Sciatic nerve (tissue), 2 donors: Measurements from ENCODE around the gene LEF1. TPM values are rescaled to one million over a fixed set of nuclear protein-coding genes. Genes with fewer than 3 reads are reported as not detected.
A peak's percentile ranks its signal among the peaks of the same experiment; 100 is the strongest.

Experiments used
- ATAC-seq: fragments of 200-7000 bp; cut with Tn5 transposase; one replicate; pipeline ENCODE4 v1.9.1; 2020; ENCODE audit warnings: mild to moderate bottlenecking, moderate library complexity
- DNase-seq: peaks from one replicate; pipeline ENCODE4 v3.0.0-alpha.2; 2020; ENCODE audit warnings: low spot score
- intact Hi-C: fragments of 100-400 bp; cut with DNase I; formaldehyde crosslinking; loops from one replicate; pipeline ENCODE4 v1.14.2; 2022
- total RNA-seq: library from RNA; stranded (reverse); fragmentation: NEBNext Ultra II Directional; extraction: Animal tissue kit (Norgen Biotek cat#: 25700); gene quantifications from one replicate; pipeline ENCODE4 v1.2.1, GENCODE V29; 2021
- donor health status: DM: no; HTN: no; CAD: no.
- donor health status: DM: no; HTN: no; CAD: no.

The LEF1 gene
- total RNA-seq, 1 donor from 2014 or later = 10.7 TPM

- DNase-seq (no peak), ATAC-seq (no peak)
- intact Hi-C loops = no loop called here
Observed at GRCh38 chr4:108181704-108182103, 13.0 kb upstream of the LEF1 start.

- DNase-seq (no peak), ATAC-seq (no peak)
- intact Hi-C loops = no loop called here
Observed at GRCh38 chr4:108180513-108180912, 11.8 kb upstream of the LEF1 start.

GRCh38 chr4:108175966-108176365 lies 7.2 kb upstream of the LEF1 start:
- ATAC-seq (no peak), DNase-seq (no peak)
- intact Hi-C loops = no loop called here

- no peak for ATAC-seq
- intact Hi-C loops = no loop called here
Observed at GRCh38 chr4:108174856-108175255, 6.1 kb upstream of the LEF1 start.

GRCh38 chr4:108173599-108174057 lies 4.9 kb upstream of the LEF1 start:
- ATAC-seq (no peak), DNase-seq (no peak)
- intact Hi-C loops = no loop called here

More at GRCh38 chr4:108174856-108175255, 6.1 kb upstream of the LEF1 start:
- DNase-seq = no peak

- DNase-seq (peak; percentile 75), ATAC-seq (peak; percentile 86)
- intact Hi-C loops = no loop called here
Observed at GRCh38 chr4:108172753-108173598, 4.2 kb upstream of the LEF1 start.

GRCh38 chr4:108172231-108172752 lies 3.6 kb upstream of the LEF1 start:
- ATAC-seq = peak; percentile 48
- DNase-seq = no peak
- intact Hi-C loops = no loop called here

- intact Hi-C loops = no loop called here
- ATAC-seq (no peak), DNase-seq (peak; percentile 70)
Observed at GRCh38 chr4:108171339-108172230, 2.9 kb upstream of the LEF1 start.

GRCh38 chr4:108170631-108171338 lies 2.1 kb upstream of the LEF1 start:
- intact Hi-C loops = no loop called here
- ATAC-seq (no peak), DNase-seq (no peak)

- DNase-seq = no peak
- intact Hi-C loops = no loop called here
- no peak for ATAC-seq
Observed at GRCh38 chr4:108169664-108170063, 932 bp upstream of the LEF1 start.

- ATAC-seq = no peak
- intact Hi-C loops = no loop called here
- no peak for DNase-seq
Observed at GRCh38 chr4:108168160-108168670, 517 bp downstream of the LEF1 start.

- intact Hi-C loops = no loop called here
- DNase-seq (no peak), ATAC-seq (peak; percentile 47)
Observed at GRCh38 chr4:108166441-108167315, 2.1 kb downstream of the LEF1 start.

- intact Hi-C loops = no loop called here
- no peak for DNase-seq
Observed at GRCh38 chr4:108166038-108166437, 2.7 kb downstream of the LEF1 start.

GRCh38 chr4:108165586-108165985 lies 3.1 kb downstream of the LEF1 start:
- intact Hi-C loops = no loop called here
- no peak for DNase-seq
- ATAC-seq = no peak

More at GRCh38 chr4:108166038-108166437, 2.7 kb downstream of the LEF1 start:
- no peak for ATAC-seq

GRCh38 chr4:108163351-108163750 lies 5.4 kb downstream of the LEF1 start:
- DNase-seq = no peak
- intact Hi-C loops = no loop called here
- no peak for ATAC-seq

- intact Hi-C loops = no loop called here
- DNase-seq (no peak), ATAC-seq (no peak)
Observed at GRCh38 chr4:108160741-108161352, 7.9 kb downstream of the LEF1 start.

GRCh38 chr4:108159845-108160244 lies 8.9 kb downstream of the LEF1 start:
- intact Hi-C loops = no loop called here
- no peak for DNase-seq
- no peak for ATAC-seq
